ENCODE results near the gene SYT2.

SYT2 gene

DNA sequence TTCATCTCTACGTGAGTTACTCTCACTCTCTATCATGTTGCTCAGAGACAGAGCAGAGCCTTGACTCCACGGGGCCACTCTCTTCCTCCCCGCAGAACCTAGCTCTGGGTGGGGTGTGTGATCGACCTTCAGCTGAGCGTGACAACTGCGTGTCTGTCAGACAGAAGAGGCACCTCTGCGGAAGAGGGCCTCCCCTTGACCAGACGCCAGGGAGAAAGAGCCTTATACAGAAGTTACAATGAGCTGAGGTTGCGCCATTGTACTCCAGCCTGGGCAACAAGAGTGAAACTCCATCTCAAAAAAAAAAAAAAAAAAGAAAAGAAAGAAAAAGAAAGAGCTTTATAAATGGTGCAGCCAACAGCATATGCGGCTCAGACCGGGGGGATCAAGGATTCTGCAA, 22.9 kb downstream of the SYT2 start:
- H3K18ac ChIP-seq (ENCODE audit: low read length) = no peak overlapping the region
- no CpG with 5 or more reads among the region's 11 CpGs for WGBS, 2 donors (ENCODE audit: extremely low coverage in 2 of 2, insufficient read length in 2 of 2, insufficient replicate concordance in 1 of 2)
- no peaks in the 10 kb centered on the region for H3K79me1 ChIP-seq (ENCODE audit: low read depth, low read length)
- no peak overlapping the region for H2BK120ac ChIP-seq (ENCODE audit: low read depth, low read length)
- no peak overlapping the region for H2BK15ac ChIP-seq (ENCODE audit: low read length)
- no peak overlapping the region for H4K91ac ChIP-seq (ENCODE audit: low read depth, low read length, poor library complexity)
- no peak overlapping the region for H2BK12ac ChIP-seq (ENCODE audit: low read length)
- no peak overlapping the region for H2AK5ac ChIP-seq (ENCODE audit: low read depth, low read length)
- no peak overlapping the region for H2AFZ ChIP-seq (ENCODE audit: low read length)
- H3K9ac ChIP-seq (ENCODE audit: low read depth, low read length, poor library complexity) = no peak overlapping the region
- no peaks in the 10 kb centered on the region for H3K9me3 ChIP-seq (replicated peaks in 1 of 2; ENCODE audit: control insufficient read depth in 2 of 2, insufficient read depth in 1 of 2, low read depth in 1 of 2, low read length in 2 of 2)
- peaks cover 0 to 7% of the 10 kb centered on the region in 2 donors for H3K4me1 ChIP-seq (ENCODE audit: control insufficient read depth in 2 of 2, insufficient read depth in 1 of 2, low read depth in 1 of 2, low read length in 2 of 2)
- H3K36me3 ChIP-seq (replicated peaks in 1 of 2; ENCODE audit: control insufficient read depth in 2 of 2, insufficient read depth in 2 of 2, low read length in 2 of 2) = no peaks in the 10 kb centered on the region
- DNase-seq (ENCODE audit: low spot score) = no peak
- no peak overlapping the region for H3K4me2 ChIP-seq (ENCODE audit: insufficient read depth, low read length, poor library complexity, severe bottlenecking)
- H3K4me3 ChIP-seq (ENCODE audit: low read length in 2 of 2) = peak overlapping the region in 1 of 2 donors; percentile 60
- H4K8ac ChIP-seq (ENCODE audit: low read depth, low read length) = no peak overlapping the region
- H2BK5ac ChIP-seq (ENCODE audit: low read length) = no peak overlapping the region
- H3K23ac ChIP-seq (ENCODE audit: low read depth, low read length, poor library complexity) = no peak overlapping the region
- peaks cover 0 to 12% (median 0%) of the 10 kb centered on the region in 3 experiments for H3K27me3 ChIP-seq (ENCODE audit: control insufficient read depth in 3 of 3, insufficient read depth in 3 of 3, low read depth in 1 of 3, low read length in 3 of 3)
- H3K27ac ChIP-seq (replicated peaks; ENCODE audit: low read length) = no peak overlapping the region
- H3K14ac ChIP-seq (ENCODE audit: low read length) = no peak overlapping the region
- H3K4ac ChIP-seq (ENCODE audit: low read length) = no peak overlapping the region

DNA sequence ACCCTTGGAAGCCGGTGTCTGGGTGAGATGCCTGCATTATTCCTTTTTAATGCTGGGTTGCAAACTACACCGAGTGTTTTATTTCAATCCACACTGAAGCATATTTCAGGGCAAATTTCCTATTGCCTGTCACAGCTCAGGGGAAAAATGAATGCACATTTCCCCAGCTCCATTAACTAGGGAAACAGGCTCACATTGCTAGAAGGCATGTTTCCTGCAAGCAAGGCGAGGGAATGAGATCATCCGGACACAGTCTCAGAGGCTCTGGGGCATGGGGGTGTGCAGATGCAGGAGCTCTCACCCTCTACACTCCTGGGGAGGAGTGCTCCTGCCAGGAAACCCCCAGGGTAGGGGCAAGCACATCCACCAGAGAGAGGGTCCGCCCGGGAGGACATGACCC, 24.6 kb downstream of the SYT2 start:
- no peak overlapping the region for H2AFZ ChIP-seq (ENCODE audit: low read length)
- no peak overlapping the region for H3K4me3 ChIP-seq (ENCODE audit: low read length in 2 of 2)
- H3K14ac ChIP-seq (ENCODE audit: low read length) = no peak overlapping the region
- H2BK120ac ChIP-seq (ENCODE audit: low read depth, low read length) = no peak overlapping the region
- H2BK15ac ChIP-seq (ENCODE audit: low read length) = no peak overlapping the region
- no peak overlapping the region for H2AK5ac ChIP-seq (ENCODE audit: low read depth, low read length)
- H3K23ac ChIP-seq (ENCODE audit: low read depth, low read length, poor library complexity) = no peak overlapping the region
- H3K18ac ChIP-seq (ENCODE audit: low read length) = no peak overlapping the region
- no peaks in the 10 kb centered on the region for H3K79me1 ChIP-seq (ENCODE audit: low read depth, low read length)
- H3K9ac ChIP-seq (ENCODE audit: low read depth, low read length, poor library complexity) = no peak overlapping the region
- no peak overlapping the region for H3K4ac ChIP-seq (ENCODE audit: low read length)
- H3K9me3 ChIP-seq (replicated peaks in 1 of 2; ENCODE audit: control insufficient read depth in 2 of 2, insufficient read depth in 1 of 2, low read depth in 1 of 2, low read length in 2 of 2) = no peaks in the 10 kb centered on the region
- no peak overlapping the region for H3K27ac ChIP-seq (replicated peaks; ENCODE audit: low read length)
- no CpG with 5 or more reads among the region's 6 CpGs for WGBS, 2 donors (ENCODE audit: extremely low coverage in 2 of 2, insufficient read length in 2 of 2, insufficient replicate concordance in 1 of 2)
- H3K36me3 ChIP-seq (replicated peaks in 1 of 2; ENCODE audit: control insufficient read depth in 2 of 2, insufficient read depth in 2 of 2, low read length in 2 of 2) = no peaks in the 10 kb centered on the region
- no peak for DNase-seq (ENCODE audit: low spot score)
- H3K4me1 ChIP-seq (ENCODE audit: control insufficient read depth in 2 of 2, insufficient read depth in 1 of 2, low read depth in 1 of 2, low read length in 2 of 2) = peaks cover 2 to 7% of the 10 kb centered on the region in 2 donors
- H2BK12ac ChIP-seq (ENCODE audit: low read length) = no peak overlapping the region
- H4K91ac ChIP-seq (ENCODE audit: low read depth, low read length, poor library complexity) = no peak overlapping the region
- no peak overlapping the region for H4K8ac ChIP-seq (ENCODE audit: low read depth, low read length)
- H3K27me3 ChIP-seq (ENCODE audit: control insufficient read depth in 3 of 3, insufficient read depth in 3 of 3, low read depth in 1 of 3, low read length in 3 of 3) = peaks cover 0 to 23% (median 0%) of the 10 kb centered on the region in 3 experiments
- no peak overlapping the region for H3K4me2 ChIP-seq (ENCODE audit: insufficient read depth, low read length, poor library complexity, severe bottlenecking)
- no peak overlapping the region for H2BK5ac ChIP-seq (ENCODE audit: low read length)

DNA sequence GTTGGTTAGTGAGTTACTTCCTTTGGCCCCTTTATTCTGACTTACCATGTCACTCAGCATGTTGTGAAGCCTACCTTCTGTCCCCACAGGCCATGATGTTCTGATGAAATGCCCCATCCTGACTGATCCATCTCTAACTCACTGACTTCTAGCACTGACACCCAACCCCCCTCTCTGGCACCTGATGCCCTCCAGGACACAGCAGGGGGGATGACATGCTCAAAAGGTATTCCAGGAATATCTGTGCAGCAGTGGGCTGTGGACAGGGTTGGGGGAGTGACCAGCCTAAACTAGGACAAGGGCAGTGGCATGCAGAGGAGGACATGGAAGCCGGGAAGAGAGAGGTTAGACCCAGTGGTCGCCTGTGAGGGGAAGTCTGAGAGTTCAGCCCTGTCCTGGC, 25.5 kb downstream of the SYT2 start:
- H4K91ac ChIP-seq (ENCODE audit: low read depth, low read length, poor library complexity) = no peak overlapping the region
- no peak overlapping the region for H3K4me3 ChIP-seq (ENCODE audit: low read length in 2 of 2)
- H3K9ac ChIP-seq (ENCODE audit: low read depth, low read length, poor library complexity) = no peak overlapping the region
- peaks cover 2 to 7% of the 10 kb centered on the region in 2 donors for H3K4me1 ChIP-seq (ENCODE audit: control insufficient read depth in 2 of 2, insufficient read depth in 1 of 2, low read depth in 1 of 2, low read length in 2 of 2)
- H4K8ac ChIP-seq (ENCODE audit: low read depth, low read length) = no peak overlapping the region
- H2AK5ac ChIP-seq (ENCODE audit: low read depth, low read length) = no peak overlapping the region
- H2AFZ ChIP-seq (ENCODE audit: low read length) = no peak overlapping the region
- no peak for DNase-seq (ENCODE audit: low spot score)
- no peaks in the 10 kb centered on the region for H3K79me1 ChIP-seq (ENCODE audit: low read depth, low read length)
- no peak overlapping the region for H3K4ac ChIP-seq (ENCODE audit: low read length)
- no peak overlapping the region for H3K4me2 ChIP-seq (ENCODE audit: insufficient read depth, low read length, poor library complexity, severe bottlenecking)
- no peaks in the 10 kb centered on the region for H3K9me3 ChIP-seq (replicated peaks in 1 of 2; ENCODE audit: control insufficient read depth in 2 of 2, insufficient read depth in 1 of 2, low read depth in 1 of 2, low read length in 2 of 2)
- no peak overlapping the region for H2BK120ac ChIP-seq (ENCODE audit: low read depth, low read length)
- H3K14ac ChIP-seq (ENCODE audit: low read length) = peak overlapping the region; percentile 42
- no peaks in the 10 kb centered on the region for H3K36me3 ChIP-seq (replicated peaks in 1 of 2; ENCODE audit: control insufficient read depth in 2 of 2, insufficient read depth in 2 of 2, low read length in 2 of 2)
- H2BK5ac ChIP-seq (ENCODE audit: low read length) = no peak overlapping the region
- no peak overlapping the region for H2BK15ac ChIP-seq (ENCODE audit: low read length)
- H3K23ac ChIP-seq (ENCODE audit: low read depth, low read length, poor library complexity) = no peak overlapping the region
- no peak overlapping the region for H3K27ac ChIP-seq (replicated peaks; ENCODE audit: low read length)
- peaks cover 0 to 23% (median 0%) of the 10 kb centered on the region in 3 experiments for H3K27me3 ChIP-seq (ENCODE audit: control insufficient read depth in 3 of 3, insufficient read depth in 3 of 3, low read depth in 1 of 3, low read length in 3 of 3)
- no peak overlapping the region for H2BK12ac ChIP-seq (ENCODE audit: low read length)
- no peak overlapping the region for H3K18ac ChIP-seq (ENCODE audit: low read length)
- no CpG with 5 or more reads among the region's 2 CpGs for WGBS, 2 donors (ENCODE audit: extremely low coverage in 2 of 2, insufficient read length in 2 of 2, insufficient replicate concordance in 1 of 2)

DNA sequence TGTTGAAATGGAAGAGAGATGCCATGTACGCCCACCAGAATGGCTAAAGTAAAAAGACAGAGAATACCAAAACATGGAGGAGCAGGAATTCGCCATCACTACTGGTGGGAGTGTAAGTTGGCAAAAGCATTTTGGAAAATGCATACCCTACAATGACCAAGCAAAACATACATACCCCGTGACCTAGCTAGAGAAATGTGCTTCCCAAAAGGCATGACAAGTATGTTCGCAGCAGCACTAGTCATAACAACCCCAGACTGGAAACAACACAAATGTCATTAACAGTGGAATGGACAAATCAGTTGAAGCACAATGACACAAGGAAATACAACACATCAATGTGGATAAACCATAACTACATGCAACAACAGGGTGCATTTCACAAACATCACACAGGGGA, 27.2 kb downstream of the SYT2 start:
- no peak overlapping the region for H3K23ac ChIP-seq (ENCODE audit: low read depth, low read length, poor library complexity)
- DNase-seq (ENCODE audit: low spot score) = no peak
- H3K4me2 ChIP-seq (ENCODE audit: insufficient read depth, low read length, poor library complexity, severe bottlenecking) = no peak overlapping the region
- H3K14ac ChIP-seq (ENCODE audit: low read length) = no peak overlapping the region
- H2AK5ac ChIP-seq (ENCODE audit: low read depth, low read length) = no peak overlapping the region
- peaks cover 2 to 4% of the 10 kb centered on the region in 2 donors for H3K4me1 ChIP-seq (ENCODE audit: control insufficient read depth in 2 of 2, insufficient read depth in 1 of 2, low read depth in 1 of 2, low read length in 2 of 2)
- H3K9ac ChIP-seq (ENCODE audit: low read depth, low read length, poor library complexity) = no peak overlapping the region
- H2BK5ac ChIP-seq (ENCODE audit: low read length) = no peak overlapping the region
- H2AFZ ChIP-seq (ENCODE audit: low read length) = no peak overlapping the region
- H2BK120ac ChIP-seq (ENCODE audit: low read depth, low read length) = no peak overlapping the region
- no peaks in the 10 kb centered on the region for H3K36me3 ChIP-seq (replicated peaks in 1 of 2; ENCODE audit: control insufficient read depth in 2 of 2, insufficient read depth in 2 of 2, low read length in 2 of 2)
- no peak overlapping the region for H4K91ac ChIP-seq (ENCODE audit: low read depth, low read length, poor library complexity)
- no peak overlapping the region for H3K4me3 ChIP-seq (ENCODE audit: low read length in 2 of 2)
- no peak overlapping the region for H2BK15ac ChIP-seq (ENCODE audit: low read length)
- no peak overlapping the region for H3K4ac ChIP-seq (ENCODE audit: low read length)
- peaks cover 0 to 20% (median 0%) of the 10 kb centered on the region in 3 experiments for H3K27me3 ChIP-seq (ENCODE audit: control insufficient read depth in 3 of 3, insufficient read depth in 3 of 3, low read depth in 1 of 3, low read length in 3 of 3)
- H3K27ac ChIP-seq (replicated peaks; ENCODE audit: low read length) = no peak overlapping the region
- H3K9me3 ChIP-seq (replicated peaks in 1 of 2; ENCODE audit: control insufficient read depth in 2 of 2, insufficient read depth in 1 of 2, low read depth in 1 of 2, low read length in 2 of 2) = no peaks in the 10 kb centered on the region
- no peak overlapping the region for H2BK12ac ChIP-seq (ENCODE audit: low read length)
- H3K18ac ChIP-seq (ENCODE audit: low read length) = no peak overlapping the region
- no CpG with 5 or more reads among the region's 4 CpGs for WGBS, 2 donors (ENCODE audit: extremely low coverage in 2 of 2, insufficient read length in 2 of 2, insufficient replicate concordance in 1 of 2)
- H4K8ac ChIP-seq (ENCODE audit: low read depth, low read length) = no peak overlapping the region
- no peaks in the 10 kb centered on the region for H3K79me1 ChIP-seq (ENCODE audit: low read depth, low read length)
